22Rv1 (cell line): ENCODE measurements around the gene NRP1.

Experiments used
- ZFX ChIP-seq: fragments of 450-650 bp; IDR thresholded peaks from 2 replicates; pipeline ENCODE4 v1.6.1; 2017; ENCODE audit warnings: antibody characterized with exemption, borderline replicate concordance
- TF ChIP-seq, protein P1 (sequence below): fragments of 450-650 bp; IDR thresholded peaks from 2 replicates; pipeline ENCODE4 v1.5.1; 2017; ENCODE audit warnings: mild to moderate bottlenecking

- TF ChIP-seq, protein P1, sequence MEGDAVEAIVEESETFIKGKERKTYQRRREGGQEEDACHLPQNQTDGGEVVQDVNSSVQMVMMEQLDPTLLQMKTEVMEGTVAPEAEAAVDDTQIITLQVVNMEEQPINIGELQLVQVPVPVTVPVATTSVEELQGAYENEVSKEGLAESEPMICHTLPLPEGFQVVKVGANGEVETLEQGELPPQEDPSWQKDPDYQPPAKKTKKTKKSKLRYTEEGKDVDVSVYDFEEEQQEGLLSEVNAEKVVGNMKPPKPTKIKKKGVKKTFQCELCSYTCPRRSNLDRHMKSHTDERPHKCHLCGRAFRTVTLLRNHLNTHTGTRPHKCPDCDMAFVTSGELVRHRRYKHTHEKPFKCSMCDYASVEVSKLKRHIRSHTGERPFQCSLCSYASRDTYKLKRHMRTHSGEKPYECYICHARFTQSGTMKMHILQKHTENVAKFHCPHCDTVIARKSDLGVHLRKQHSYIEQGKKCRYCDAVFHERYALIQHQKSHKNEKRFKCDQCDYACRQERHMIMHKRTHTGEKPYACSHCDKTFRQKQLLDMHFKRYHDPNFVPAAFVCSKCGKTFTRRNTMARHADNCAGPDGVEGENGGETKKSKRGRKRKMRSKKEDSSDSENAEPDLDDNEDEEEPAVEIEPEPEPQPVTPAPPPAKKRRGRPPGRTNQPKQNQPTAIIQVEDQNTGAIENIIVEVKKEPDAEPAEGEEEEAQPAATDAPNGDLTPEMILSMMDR, result no peak
- no peak for TF ChIP-seq ZFX
These were observed 41.4 kb downstream of the NRP1 start for GRCh38 chr10:33293076-33293475.
